Muscle layer of colon (tissue), 2 donors: ENCODE results near the gene UBL3.
A peak's percentile ranks its signal among the peaks of the same experiment; 100 is the strongest.

Experiments used
- H3K27ac ChIP-seq: one replicate; pipeline ENCODE4 v1.7.0; 2013; ENCODE audit warnings: low read depth, mild to moderate bottlenecking, low read length, moderate library complexity
- H3K27me3 ChIP-seq, 2 donors: one replicate each; pipeline ENCODE4 v1.7.0; 2013; ENCODE audit warnings: low read length in 2 of 2, mild to moderate bottlenecking in 2 of 2; ENCODE audit not compliant: insufficient read depth in 2 of 2, control insufficient read depth in 1 of 2
- H3K36me3 ChIP-seq: one replicate; pipeline ENCODE4 v1.7.0; 2013; ENCODE audit warnings: mild to moderate bottlenecking, low read length; ENCODE audit not compliant: insufficient read depth
- H3K4me1 ChIP-seq: one replicate; pipeline ENCODE4 v1.7.0; 2013; ENCODE audit warnings: mild to moderate bottlenecking, low read length; ENCODE audit not compliant: insufficient read depth
- H3K4me3 ChIP-seq, 2 donors: one replicate each; pipeline ENCODE4 v1.7.0; 2013; ENCODE audit warnings: low read length in 2 of 2, low read depth in 1 of 2, mild to moderate bottlenecking in 1 of 2, moderate library complexity in 1 of 2
- H3K9ac ChIP-seq: one replicate; pipeline ENCODE4 v1.7.0; 2013; ENCODE audit warnings: low read length
- H3K9me3 ChIP-seq: one replicate; pipeline ENCODE4 v1.7.0; 2013; ENCODE audit warnings: mild to moderate bottlenecking, low read length
- donor health status: abdominal sarcoma.
- donor health status: Adenocarcinoma of cecum.

The UBL3 gene

DNA sequence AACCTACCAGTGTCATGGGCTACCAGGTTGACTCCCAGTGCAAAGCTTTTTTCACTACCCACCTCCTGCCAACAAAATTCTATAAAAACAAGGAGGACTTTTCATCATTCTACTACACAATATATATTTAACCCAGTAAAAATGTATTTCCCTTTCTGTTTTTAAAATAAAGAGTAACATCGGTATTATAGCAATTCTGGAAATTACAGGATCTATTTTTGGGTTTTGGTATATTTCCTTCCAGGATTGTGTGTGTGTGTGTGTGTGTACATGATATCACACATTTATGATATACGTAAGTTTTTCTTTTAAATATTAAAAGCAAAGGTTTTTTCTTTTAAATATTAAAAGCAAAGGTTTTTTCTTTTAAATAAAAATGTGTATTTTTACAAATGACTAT is 6.0 kb upstream of the UBL3 start:
- Histone ChIP-seq H3K27me3 (no peaks in the 10 kb centered on the region), H3K27ac (no peak overlapping the region), H3K4me3 (no peak overlapping the region), H3K9me3 (no peaks in the 10 kb centered on the region), H3K9ac (no peak overlapping the region), H3K4me1 (no peaks in the 10 kb centered on the region), H3K36me3 (no peaks in the 10 kb centered on the region)

GRCh38 chr13:29855784-29856183 is 5.4 kb upstream of the UBL3 start:
- H3K9me3 ChIP-seq = no peaks in the 10 kb centered on the region
- H3K36me3 ChIP-seq = no peaks in the 10 kb centered on the region
- no peak overlapping the region for H3K27ac ChIP-seq
- H3K4me3 ChIP-seq = no peak overlapping the region
- H3K27me3 ChIP-seq = no peaks in the 10 kb centered on the region
- H3K4me1 ChIP-seq = peaks cover 2% of the 10 kb centered on the region
- H3K9ac ChIP-seq = no peak overlapping the region

DNA sequence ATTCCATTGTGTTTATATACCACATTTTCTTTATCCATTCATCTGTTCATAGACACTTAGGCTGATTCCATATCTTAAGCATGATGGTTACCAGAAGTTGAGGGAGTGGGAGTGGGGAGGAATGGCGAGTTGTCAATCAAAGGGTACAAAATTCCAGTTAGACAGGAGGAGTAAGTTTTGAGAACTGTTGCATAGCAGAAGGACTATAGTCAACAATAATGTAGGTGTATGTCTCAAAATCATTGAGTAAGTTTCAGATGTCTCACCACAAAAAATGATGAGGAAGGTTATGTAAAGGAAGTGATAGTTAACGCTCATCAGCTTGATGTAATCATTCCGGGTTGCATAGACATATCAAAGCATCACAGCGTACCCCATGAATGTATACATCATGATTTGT is 4.6 kb upstream of the UBL3 start:
- peaks cover 4% of the 10 kb centered on the region for H3K4me1 ChIP-seq
- H3K4me3 ChIP-seq = no peak overlapping the region
- no peaks in the 10 kb centered on the region for H3K36me3 ChIP-seq
- H3K27me3 ChIP-seq = no peaks in the 10 kb centered on the region
- H3K9me3 ChIP-seq = no peaks in the 10 kb centered on the region
- no peak overlapping the region for H3K9ac ChIP-seq
- H3K27ac ChIP-seq = no peak overlapping the region

DNA sequence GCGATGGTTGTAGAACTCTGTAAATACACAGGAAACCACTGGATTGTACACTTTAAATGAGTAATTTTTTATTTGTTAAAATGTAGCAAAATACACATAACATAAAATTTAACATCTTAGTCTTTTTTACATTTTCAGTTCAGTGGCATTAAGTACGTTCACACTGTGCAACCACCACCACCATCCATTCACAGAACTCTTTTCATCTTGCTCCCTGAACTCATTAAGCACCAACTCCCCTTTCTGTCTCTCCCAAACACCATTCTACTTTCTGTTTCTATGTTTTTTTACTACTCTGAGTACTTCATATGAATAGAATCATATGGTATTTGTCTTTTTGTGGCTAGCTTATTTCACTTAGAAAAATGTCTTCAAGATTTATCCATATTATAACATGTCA is 2.7 kb upstream of the UBL3 start:
- no peak overlapping the region for H3K4me3 ChIP-seq
- no peaks in the 10 kb centered on the region for H3K9me3 ChIP-seq
- H3K27ac ChIP-seq = no peak overlapping the region
- no peak overlapping the region for H3K9ac ChIP-seq
- peaks cover 4% of the 10 kb centered on the region for H3K4me1 ChIP-seq
- H3K36me3 ChIP-seq = no peaks in the 10 kb centered on the region
- H3K27me3 ChIP-seq = no peaks in the 10 kb centered on the region

- Histone ChIP-seq H3K36me3 (no peaks in the 10 kb centered on the region), H3K9me3 (no peaks in the 10 kb centered on the region), H3K4me3 (no peak overlapping the region), H3K27me3 (no peaks in the 10 kb centered on the region), H3K27ac (no peak overlapping the region), H3K9ac (no peak overlapping the region), H3K4me1 (peaks cover 4% of the 10 kb centered on the region)
Measured at GRCh38 chr13:29852472-29853054, 2.1 kb upstream of the UBL3 start.

GRCh38 chr13:29849731-29850212 is 645 bp downstream of the UBL3 start:
- peak overlapping the region; percentile 96 for H3K27ac ChIP-seq
- H3K9ac ChIP-seq = peak overlapping the region; percentile 97
- peak overlapping the region; percentile 89 to 97 for H3K4me3 ChIP-seq
- no peaks in the 10 kb centered on the region for H3K36me3 ChIP-seq
- peaks cover 22% of the 10 kb centered on the region for H3K4me1 ChIP-seq
- no peaks in the 10 kb centered on the region for H3K9me3 ChIP-seq
- H3K27me3 ChIP-seq = no peaks in the 10 kb centered on the region

DNA sequence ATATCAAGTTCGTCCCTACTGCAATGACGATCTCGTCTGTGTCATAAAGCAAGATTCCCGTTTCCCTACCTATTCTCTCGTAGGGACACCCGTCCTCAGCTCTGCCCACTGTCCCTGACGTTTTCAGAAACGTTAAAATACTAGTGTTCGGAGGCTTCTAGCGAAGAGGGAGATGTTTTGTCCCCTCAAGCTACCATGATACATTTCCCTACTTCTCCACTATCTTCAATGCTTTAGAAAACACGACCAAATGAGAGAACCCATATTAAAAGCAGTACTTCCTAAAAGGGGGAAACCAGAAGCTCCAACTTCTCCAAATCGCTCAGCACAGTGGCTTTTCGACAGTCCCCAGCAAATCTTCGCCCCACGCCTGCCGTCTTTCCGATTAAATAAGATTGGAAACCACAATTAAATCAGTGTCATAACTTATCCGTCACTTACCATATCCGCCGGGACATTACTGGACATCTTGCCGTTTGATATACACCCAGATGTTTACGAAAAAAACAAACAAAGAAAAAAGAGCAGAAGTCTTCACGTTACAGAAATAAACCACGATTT is 1.3 kb downstream of the UBL3 start:
- H3K9ac ChIP-seq = peak overlapping the region; percentile 97
- no peaks in the 10 kb centered on the region for H3K36me3 ChIP-seq
- H3K4me3 ChIP-seq = peak overlapping the region; percentile 89 to 97
- no peaks in the 10 kb centered on the region for H3K27me3 ChIP-seq
- peaks cover 25% of the 10 kb centered on the region for H3K4me1 ChIP-seq
- H3K27ac ChIP-seq = peak overlapping the region; percentile 96
- no peaks in the 10 kb centered on the region for H3K9me3 ChIP-seq

DNA sequence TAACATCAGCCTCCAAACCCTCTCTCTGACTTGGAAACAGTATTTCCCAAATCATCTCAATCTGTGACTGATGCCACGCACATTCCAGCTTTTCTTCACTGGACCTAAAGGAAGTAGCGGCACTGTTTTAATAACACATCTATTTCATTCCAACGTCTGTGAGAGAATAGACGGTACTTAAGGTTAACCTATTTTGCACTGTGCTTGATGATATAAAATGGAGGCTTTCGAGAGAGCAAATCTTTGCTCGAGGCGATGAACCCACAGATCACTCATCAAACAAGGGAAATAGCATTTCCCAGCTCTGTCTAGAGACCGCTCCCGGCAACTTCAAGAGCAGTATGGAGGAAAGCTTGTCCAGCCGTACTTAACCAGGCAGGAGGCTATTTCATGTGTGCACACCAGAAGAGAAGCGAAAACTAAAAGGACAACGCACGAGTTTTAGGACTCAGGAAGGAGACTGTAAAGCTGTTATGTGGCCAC is 2.9 kb downstream of the UBL3 start:
- H3K27ac ChIP-seq = peak overlapping the region; percentile 59
- H3K4me3 ChIP-seq = peak overlapping the region; percentile 47 to 78
- H3K36me3 ChIP-seq = no peaks in the 10 kb centered on the region
- peaks cover 30% of the 10 kb centered on the region for H3K4me1 ChIP-seq
- H3K9ac ChIP-seq = peak overlapping the region; percentile 65
- H3K27me3 ChIP-seq = no peaks in the 10 kb centered on the region
- H3K9me3 ChIP-seq = no peaks in the 10 kb centered on the region

DNA sequence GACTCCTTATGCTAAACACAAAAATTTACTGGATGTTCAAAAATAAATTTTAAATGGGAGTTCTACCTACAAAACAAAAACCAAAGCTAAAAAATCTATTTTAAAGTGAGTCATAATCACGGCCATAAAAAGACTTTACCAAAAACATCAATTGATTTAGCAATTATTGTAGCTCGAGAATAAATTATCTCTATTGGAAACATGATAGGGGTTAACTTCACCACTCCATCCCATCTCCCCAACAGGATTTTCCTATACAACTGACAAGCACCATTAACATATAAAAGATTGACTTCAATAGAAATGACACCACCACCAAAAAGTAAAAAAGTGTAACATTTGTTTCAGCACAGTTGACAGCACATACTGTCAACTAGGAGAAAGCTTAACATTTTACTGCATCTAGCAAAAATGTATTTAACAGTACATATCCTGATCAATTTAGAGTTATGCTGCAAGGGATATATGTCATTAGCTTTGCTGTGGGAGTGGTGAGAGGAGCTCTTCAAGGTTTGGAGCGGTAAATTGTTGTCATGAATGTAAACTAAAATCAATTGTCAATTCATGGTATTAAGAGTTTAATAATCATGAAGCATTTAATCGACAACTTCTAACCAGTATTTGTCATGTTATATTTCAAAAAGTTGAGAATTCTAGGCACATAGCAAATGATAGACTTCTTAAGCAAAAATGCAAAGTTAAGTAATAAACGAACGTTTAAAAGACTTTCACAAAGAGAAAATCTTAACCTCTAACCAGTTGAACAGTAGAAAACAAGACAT is 3.8 kb downstream of the UBL3 start:
- Histone ChIP-seq H3K27me3 (no peaks in the 10 kb centered on the region), H3K4me3 (peak overlapping the region; percentile 23 to 78), H3K9me3 (no peaks in the 10 kb centered on the region), H3K36me3 (no peaks in the 10 kb centered on the region), H3K27ac (peak overlapping the region; percentile 59), H3K4me1 (peaks cover 33% of the 10 kb centered on the region), H3K9ac (peak overlapping the region; percentile 65)

GRCh38 chr13:29845440-29846056 is 4.9 kb downstream of the UBL3 start:
- Histone ChIP-seq H3K36me3 (no peaks in the 10 kb centered on the region), H3K27ac (no peak overlapping the region), H3K27me3 (no peaks in the 10 kb centered on the region), H3K4me1 (peaks cover 31% of the 10 kb centered on the region), H3K4me3 (no peak overlapping the region), H3K9ac (no peak overlapping the region), H3K9me3 (no peaks in the 10 kb centered on the region)

GRCh38 chr13:29844441-29844840 is 6.0 kb downstream of the UBL3 start:
- H3K4me1 ChIP-seq = peaks cover 36% of the 10 kb centered on the region
- H3K27ac ChIP-seq = no peak overlapping the region
- no peaks in the 10 kb centered on the region for H3K9me3 ChIP-seq
- H3K4me3 ChIP-seq = no peak overlapping the region
- no peaks in the 10 kb centered on the region for H3K27me3 ChIP-seq
- no peaks in the 10 kb centered on the region for H3K36me3 ChIP-seq
- no peak overlapping the region for H3K9ac ChIP-seq
